ENCODE results near the gene OTUD7B.

The OTUD7B gene

DNA sequence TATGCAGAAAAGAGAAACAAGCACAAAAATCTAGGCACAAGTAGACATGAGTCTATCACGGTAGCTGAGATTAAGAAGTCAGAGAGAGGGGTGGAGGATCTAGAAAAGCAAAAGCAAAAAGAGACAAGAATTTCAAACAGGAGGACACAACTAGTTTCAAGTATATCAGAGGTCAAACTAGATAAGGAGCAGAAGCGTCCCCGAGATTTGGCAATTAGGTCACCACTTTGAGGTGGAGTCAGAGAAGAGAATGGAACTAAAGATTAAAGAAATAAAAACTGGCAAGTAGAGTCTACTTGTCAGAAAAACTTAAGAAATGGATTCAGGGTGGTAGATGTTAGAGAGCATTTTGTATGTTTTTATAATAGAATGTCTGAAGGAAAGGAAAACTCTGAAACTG is 85.2 kb downstream of the OTUD7B start:
- no peak for DNase-seq
- Histone ChIP-seq H3K9me3 (no peaks in the 10 kb centered on the region), H3K4me3 (no peak overlapping the region), H3K4me1 (peaks cover 0 to 40% (median 24%) of the 10 kb centered on the region in 4 donors), H3K36me3 (peaks cover 49 to 62% (median 50%) of the 10 kb centered on the region in 3 donors), H3K27ac (no peak overlapping the region), H3K27me3 (no peaks in the 10 kb centered on the region)
- TF ChIP-seq, protein P1, sequence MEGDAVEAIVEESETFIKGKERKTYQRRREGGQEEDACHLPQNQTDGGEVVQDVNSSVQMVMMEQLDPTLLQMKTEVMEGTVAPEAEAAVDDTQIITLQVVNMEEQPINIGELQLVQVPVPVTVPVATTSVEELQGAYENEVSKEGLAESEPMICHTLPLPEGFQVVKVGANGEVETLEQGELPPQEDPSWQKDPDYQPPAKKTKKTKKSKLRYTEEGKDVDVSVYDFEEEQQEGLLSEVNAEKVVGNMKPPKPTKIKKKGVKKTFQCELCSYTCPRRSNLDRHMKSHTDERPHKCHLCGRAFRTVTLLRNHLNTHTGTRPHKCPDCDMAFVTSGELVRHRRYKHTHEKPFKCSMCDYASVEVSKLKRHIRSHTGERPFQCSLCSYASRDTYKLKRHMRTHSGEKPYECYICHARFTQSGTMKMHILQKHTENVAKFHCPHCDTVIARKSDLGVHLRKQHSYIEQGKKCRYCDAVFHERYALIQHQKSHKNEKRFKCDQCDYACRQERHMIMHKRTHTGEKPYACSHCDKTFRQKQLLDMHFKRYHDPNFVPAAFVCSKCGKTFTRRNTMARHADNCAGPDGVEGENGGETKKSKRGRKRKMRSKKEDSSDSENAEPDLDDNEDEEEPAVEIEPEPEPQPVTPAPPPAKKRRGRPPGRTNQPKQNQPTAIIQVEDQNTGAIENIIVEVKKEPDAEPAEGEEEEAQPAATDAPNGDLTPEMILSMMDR (IDR thresholded peaks at IDR 0.05) = no peak
- intact Hi-C loops (cut with DNase I; ENCODE audit: low total_unique reads) = loop anchor here (5.0 kb wide), 1 partner anchor 33 kb away; no protein-coding TSS in a partner anchor

DNA sequence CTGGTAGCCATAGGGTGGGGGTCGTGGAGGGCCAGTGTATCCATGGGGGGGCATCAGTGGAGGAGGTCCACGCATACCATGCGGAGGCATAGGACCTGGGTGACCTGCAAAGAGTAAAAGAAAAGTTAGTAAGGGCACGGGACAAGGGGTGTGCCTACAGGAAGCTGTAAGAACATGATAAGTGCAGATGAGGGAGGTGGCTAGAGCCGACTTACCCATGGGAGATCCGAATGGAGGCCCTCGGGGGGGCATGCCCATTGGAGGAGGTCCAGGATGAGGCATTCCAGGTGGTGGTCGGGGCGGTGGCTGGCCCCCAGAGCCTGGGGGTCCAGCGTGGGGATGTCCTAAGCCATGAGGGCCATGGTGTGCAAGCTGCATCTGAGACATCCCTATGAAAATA is 86.9 kb downstream of the OTUD7B start:
- TF ChIP-seq, protein P1 (IDR thresholded peaks at IDR 0.05) = no peak
- Histone ChIP-seq H3K36me3 (peaks cover 45 to 49% (median 47%) of the 10 kb centered on the region in 3 donors), H3K27ac (no peak overlapping the region), H3K9me3 (no peaks in the 10 kb centered on the region), H3K4me3 (no peak overlapping the region), H3K4me1 (peaks cover 0 to 43% (median 22%) of the 10 kb centered on the region in 4 donors), H3K27me3 (no peaks in the 10 kb centered on the region)
- intact Hi-C loops (cut with DNase I; ENCODE audit: low total_unique reads) = no loop called here
- no peak for DNase-seq

DNA sequence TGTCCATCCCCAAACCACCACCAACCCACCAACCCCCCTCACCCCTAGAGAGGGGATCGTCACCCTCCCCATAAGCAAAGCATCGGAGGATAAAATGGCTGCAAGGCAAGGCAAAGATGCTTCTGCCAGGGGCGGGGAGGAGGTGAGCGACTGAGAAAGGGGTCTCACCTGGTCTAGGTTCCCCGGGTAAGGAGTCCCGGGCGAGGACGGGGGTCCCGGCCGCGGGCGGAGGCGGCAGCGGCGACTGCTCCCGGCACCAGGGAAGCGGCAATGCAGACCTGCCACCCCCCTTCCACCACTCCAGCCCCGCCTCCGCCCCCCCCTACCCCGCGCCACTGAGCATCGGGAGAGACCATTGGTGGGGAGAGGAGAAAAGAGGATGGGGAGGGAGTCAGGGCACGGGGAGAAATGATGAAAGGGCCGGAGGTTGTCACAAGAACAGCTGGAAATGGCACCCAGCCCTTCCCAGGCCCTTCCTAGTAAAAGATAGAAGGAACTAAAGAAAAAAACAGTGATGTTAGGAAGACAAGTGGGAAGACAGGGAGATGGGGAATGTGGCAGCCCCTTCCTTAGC is 92.9 kb downstream of the OTUD7B start, which contains the start of gene SV2A:
TSS of gene SV2A (minus strand) at position 274 of the 574 bp plus-strand sequence. CDS start 4,004 bp downstream, outside the sequence.
- Histone ChIP-seq H3K9me3 (no peaks in the 10 kb centered on the region), H3K36me3 (peaks cover 5 to 22% (median 14%) of the 10 kb centered on the region in 3 donors), H3K27ac (peak within 1 kb of the TSS; percentile 61 to 69), H3K27me3 (no peaks in the 10 kb centered on the region), H3K4me3 (peak within 1 kb of the TSS; percentile 60 to 86), H3K4me1 (peaks cover 0 to 31% (median 21%) of the 10 kb centered on the region in 4 donors)
- intact Hi-C loops (cut with DNase I; ENCODE audit: low total_unique reads) = no loop called here
- DNase-seq = peak; percentile 67 to 81
- TF ChIP-seq, protein P1 (IDR thresholded peaks at IDR 0.05) = no peak

DNA sequence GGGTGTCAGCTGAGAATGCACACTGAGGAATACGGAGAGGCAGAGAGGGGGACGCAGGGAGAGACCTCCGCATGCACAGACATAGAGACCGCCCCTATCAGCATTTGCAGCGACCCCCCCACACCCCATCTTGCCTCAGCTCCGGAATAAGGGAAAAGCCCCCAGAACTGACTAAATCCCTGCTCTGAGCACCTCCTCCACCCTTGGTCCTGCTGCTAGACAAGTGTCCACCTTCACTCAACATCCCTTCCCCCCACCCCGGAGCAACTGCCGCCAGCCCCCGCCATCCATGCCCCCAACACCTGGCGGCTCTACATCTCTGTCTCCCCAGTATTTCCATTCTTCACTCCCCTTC is 93.7 kb downstream of the OTUD7B start:
- Histone ChIP-seq H3K27ac (peak overlapping the region; percentile 61 to 69), H3K9me3 (no peaks in the 10 kb centered on the region), H3K4me3 (peak overlapping the region; percentile 60 to 86), H3K27me3 (no peaks in the 10 kb centered on the region), H3K4me1 (peaks cover 0 to 31% (median 21%) of the 10 kb centered on the region in 4 donors), H3K36me3 (peaks cover 0 to 21% (median 9%) of the 10 kb centered on the region in 3 donors)
- intact Hi-C loops (cut with DNase I; ENCODE audit: low total_unique reads) = no loop called here
- TF ChIP-seq, protein P1 (IDR thresholded peaks at IDR 0.05) = no peak
- DNase-seq = peak in 1 of 2 donors; percentile 61

DNA sequence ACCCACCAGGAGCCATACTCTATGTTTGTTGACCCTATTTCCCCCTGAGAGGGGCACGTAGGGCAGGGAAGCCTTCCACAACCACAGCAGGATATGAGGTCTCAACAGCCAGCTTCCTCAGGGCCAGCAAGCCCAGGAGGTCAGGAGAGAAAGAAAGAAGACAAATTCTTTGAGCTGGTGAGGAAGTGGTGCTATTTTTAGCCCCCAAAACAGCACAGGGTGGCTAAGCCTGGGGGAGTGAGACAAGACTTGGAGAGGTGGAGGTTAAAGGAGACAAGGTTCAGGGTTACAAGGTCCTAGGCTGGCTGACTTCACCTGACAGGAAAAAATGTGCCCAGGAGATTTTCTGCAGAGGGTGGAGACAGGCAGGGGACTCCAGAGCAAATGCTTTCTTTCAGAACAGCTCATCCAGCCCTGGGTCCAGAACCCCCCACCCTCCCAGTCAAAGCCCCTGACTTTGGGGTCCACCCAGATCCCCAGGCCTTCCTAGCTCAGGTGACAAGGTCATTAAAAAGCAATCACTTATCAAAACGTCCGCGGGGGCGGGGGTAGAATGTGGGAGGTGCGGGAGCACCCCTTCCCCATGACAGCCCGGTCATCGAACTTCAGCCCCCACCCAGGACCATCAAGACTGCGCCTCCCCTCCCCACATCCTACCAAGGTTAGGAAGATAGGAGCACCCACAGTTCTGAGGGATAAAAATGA is 94.2 kb downstream of the OTUD7B start:
- peaks cover 3 to 25% (median 13%) of the 10 kb centered on the region in 3 donors for H3K36me3 ChIP-seq
- TF ChIP-seq, protein P1 (IDR thresholded peaks at IDR 0.05) = no peak

More for the DNA sequence above, 94.2 kb downstream of the OTUD7B start:
- intact Hi-C loops (cut with DNase I; ENCODE audit: low total_unique reads) = no loop called here
- peak overlapping the region; percentile 60 to 86 for H3K4me3 ChIP-seq
- no peaks in the 10 kb centered on the region for H3K9me3 ChIP-seq
- no peaks in the 10 kb centered on the region for H3K27me3 ChIP-seq
- H3K4me1 ChIP-seq = peaks cover 0 to 31% (median 21%) of the 10 kb centered on the region in 4 donors
- H3K27ac ChIP-seq = peak overlapping the region; percentile 61 to 69
- DNase-seq = peak in 1 of 2 donors; percentile 59

Measured in tibial artery (tissue), 4 donors.